Calu3 (cell line): ENCODE results near the gene KCNE3. TPM values are rescaled to one million over a fixed set of nuclear protein-coding genes. Genes with fewer than 3 reads are reported as not detected.

Experiments
- BruUV-seq: library from RNA; stranded (reverse); fragments of 400-500 nt; replicated peaks from 2 replicates; lab custom pipeline; 2021; lab: Mats Ljungman, UMichigan
- CTCF ChIA-PET: fragments of 300-600 bp; sonication (Branson Sonifier 250); formaldehyde crosslinking; loops from one replicate; lab custom pipeline; 2022; ENCODE audit warnings: antibody characterized with exemption; lab: Charles Lee
- DNase-seq: peaks from one replicate; pipeline ENCODE4 v3.0.0; 2022
- H3K27ac Mint-ChIP-seq: one replicate; pipeline ENCODE4 v1.8.0; 2022; ENCODE audit warnings: mixed read lengths; ENCODE audit not compliant: unreplicated experiment
- H3K27me3 Mint-ChIP-seq: one replicate; pipeline ENCODE4 v1.8.0; 2022; ENCODE audit warnings: mixed read lengths; ENCODE audit not compliant: unreplicated experiment
- H3K36me3 Mint-ChIP-seq: one replicate; pipeline ENCODE4 v1.8.0; 2022; ENCODE audit warnings: mild to moderate bottlenecking, moderate library complexity, mixed read lengths; ENCODE audit not compliant: insufficient read depth, unreplicated experiment
- H3K4me1 Mint-ChIP-seq: one replicate; pipeline ENCODE4 v1.8.0; 2022; ENCODE audit warnings: mild to moderate bottlenecking, low read depth, mixed read lengths; ENCODE audit not compliant: unreplicated experiment
- H3K4me3 Mint-ChIP-seq: one replicate; pipeline ENCODE4 v1.8.0; 2022; ENCODE audit warnings: mild to moderate bottlenecking, low read depth, moderate library complexity, mixed read lengths; ENCODE audit not compliant: unreplicated experiment
- H3K9me3 Mint-ChIP-seq: one replicate; pipeline ENCODE4 v1.8.0; 2022; ENCODE audit warnings: low read depth, mixed read lengths; ENCODE audit not compliant: unreplicated experiment
- CTCF ChIP-seq: fragments of 200-600 bp; IDR thresholded peaks from one replicate; pipeline ENCODE4 v1.8.0; 2022; ENCODE audit warnings: antibody characterized with exemption; ENCODE audit not compliant: unreplicated experiment
- intact Hi-C: fragments of 100-400 bp; cut with micrococcal nuclease; formaldehyde crosslinking; loops from one replicate; pipeline ENCODE4 v1.10.0; 2022; ENCODE audit not compliant: unreplicated experiment
- total RNA-seq: library from RNA; stranded (reverse); gene quantifications from 2 replicates; pipeline ENCODE4 v1.2.3, GENCODE V29; 2022

The KCNE3 gene
- total RNA-seq, 1 experiment from 2014 or later: 1.5 TPM

- H3K27ac Mint-ChIP-seq: no peak overlapping the region
- H3K4me1 Mint-ChIP-seq: peaks cover 9% of the 10 kb centered on the region
- H3K9me3 Mint-ChIP-seq: no peaks in the 10 kb centered on the region
- BruUV-seq: no TSS peak
- no peaks in the 10 kb centered on the region for H3K27me3 Mint-ChIP-seq
- H3K36me3 Mint-ChIP-seq: no peaks in the 10 kb centered on the region
- CTCF ChIA-PET: interaction anchor here (0.7 to 2.6 kb wide), 14 partner anchors 11 to 194 kb away, joined by 3 to 46 read pairs (median 4); partner anchors contain the start of gene PGM2L1
- intact Hi-C loops: loop anchor here (1.0 kb wide), 2 partner anchors 61 to 193 kb away; no protein-coding TSS in a partner anchor
- peak; percentile 60 for DNase-seq
- peak; percentile 62 for TF ChIP-seq CTCF
- no peak overlapping the region for H3K4me3 Mint-ChIP-seq
These were observed 17.9 kb downstream of the KCNE3 start for GRCh38 chr11:74449369-74449931.

- BruUV-seq: no TSS peak
- Mint-ChIP-seq H3K27me3 (no peaks in the 10 kb centered on the region), H3K4me3 (no peak overlapping the region), H3K4me1 (peaks cover 3% of the 10 kb centered on the region), H3K27ac (no peak overlapping the region), H3K36me3 (no peaks in the 10 kb centered on the region), H3K9me3 (no peaks in the 10 kb centered on the region)
- TF ChIP-seq CTCF: no peak
- DNase-seq: no peak
- CTCF ChIA-PET: interaction anchor here (1.2 to 1.9 kb wide), 2 partner anchors 59 to 192 kb away, joined by 3 to 5 read pairs; no protein-coding TSS in a partner anchor
- intact Hi-C loops: no loop called here
These were observed 19.6 kb downstream of the KCNE3 start for GRCh38 chr11:74447720-74448119.

GRCh38 chr11:74446532-74446938 is 20.8 kb downstream of the KCNE3 start:
- no peak overlapping the region for H3K4me3 Mint-ChIP-seq
- no peak overlapping the region for H3K27ac Mint-ChIP-seq
- BruUV-seq: no TSS peak
- no peak for DNase-seq
- no peaks in the 10 kb centered on the region for H3K36me3 Mint-ChIP-seq
- intact Hi-C loops: no loop called here
- no peak for TF ChIP-seq CTCF
- CTCF ChIA-PET: interaction anchor here (0.6 to 1.9 kb wide), 3 partner anchors 16 to 58 kb away, joined by 3 to 5 read pairs (median 3); partner anchors contain the start of gene PGM2L1
- no peaks in the 10 kb centered on the region for H3K27me3 Mint-ChIP-seq
- no peaks in the 10 kb centered on the region for H3K9me3 Mint-ChIP-seq
- peaks cover 10% of the 10 kb centered on the region for H3K4me1 Mint-ChIP-seq

- Mint-ChIP-seq H3K9me3 (no peaks in the 10 kb centered on the region), H3K27me3 (no peaks in the 10 kb centered on the region), H3K4me3 (no peak overlapping the region), H3K4me1 (peaks cover 10% of the 10 kb centered on the region), H3K36me3 (no peaks in the 10 kb centered on the region), H3K27ac (no peak overlapping the region)
- intact Hi-C loops: no loop called here
- no TSS peak for BruUV-seq
- no peak for TF ChIP-seq CTCF
- CTCF ChIA-PET: interaction anchor here (1.1 to 1.7 kb wide), 2 partner anchors 55 to 189 kb away, joined by 4 to 7 read pairs; no protein-coding TSS in a partner anchor
- DNase-seq: no peak
These were observed 23.0 kb downstream of the KCNE3 start for GRCh38 chr11:74444173-74444826.
